Measurements from ENCODE around the gene DMAP1.

GRCh38 chr1:44220001-44220751, 6.9 kb downstream of the DMAP1 start:
- no peak for TF ChIP-seq POLR2AphosphoS5 (IDR thresholded peaks at IDR 0.05)
- no peak for TF ChIP-seq CTCF (IDR thresholded peaks at IDR 0.05)
- no peak for TF ChIP-seq POLR2A (IDR thresholded peaks at IDR 0.05)
- no peak for TF ChIP-seq EP300 (IDR thresholded peaks at IDR 0.05)
